ENCODE data around the gene EPHA2.
"Not testable (repeated sequence)": the region's sequence is repeated elsewhere in the genome, so short reads cannot be mapped to it uniquely, and the experiment has no call there.

The EPHA2 gene

DNA sequence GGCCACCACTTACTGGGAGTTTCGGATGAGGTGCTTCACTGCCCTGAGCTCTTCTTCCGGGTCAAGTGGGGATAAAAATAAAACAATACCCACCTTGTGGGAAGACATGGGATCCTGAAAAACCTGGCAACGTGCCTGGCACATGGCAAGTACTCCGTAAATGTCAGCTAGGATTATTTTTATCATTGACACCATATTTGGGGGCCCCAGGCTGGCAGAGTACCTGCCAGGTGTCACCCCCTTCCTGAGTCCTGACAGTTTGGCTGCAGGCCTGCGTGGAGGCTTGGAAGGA, 9.2 kb upstream of the EPHA2 start:
- Histone ChIP-seq H3K9ac (ENCODE audit: low read length) (no peak overlapping the region), H3K9me3 (ENCODE audit: control insufficient read depth, low read length) (no peaks in the 10 kb centered on the region), H3K27me3 (replicated peaks; ENCODE audit: control insufficient read depth, insufficient read depth, low read length) (no peaks in the 10 kb centered on the region), H3K4me1 (ENCODE audit: control insufficient read depth, insufficient read depth, low read length) (peaks cover 7% of the 10 kb centered on the region), H3K36me3 (ENCODE audit: control insufficient read depth, insufficient read depth, low read length, severe bottlenecking) (no peaks in the 10 kb centered on the region), H3K4me3 (ENCODE audit: low read length) (no peak overlapping the region)
- DNase-seq (ENCODE audit: low read depth) = no peak

DNA sequence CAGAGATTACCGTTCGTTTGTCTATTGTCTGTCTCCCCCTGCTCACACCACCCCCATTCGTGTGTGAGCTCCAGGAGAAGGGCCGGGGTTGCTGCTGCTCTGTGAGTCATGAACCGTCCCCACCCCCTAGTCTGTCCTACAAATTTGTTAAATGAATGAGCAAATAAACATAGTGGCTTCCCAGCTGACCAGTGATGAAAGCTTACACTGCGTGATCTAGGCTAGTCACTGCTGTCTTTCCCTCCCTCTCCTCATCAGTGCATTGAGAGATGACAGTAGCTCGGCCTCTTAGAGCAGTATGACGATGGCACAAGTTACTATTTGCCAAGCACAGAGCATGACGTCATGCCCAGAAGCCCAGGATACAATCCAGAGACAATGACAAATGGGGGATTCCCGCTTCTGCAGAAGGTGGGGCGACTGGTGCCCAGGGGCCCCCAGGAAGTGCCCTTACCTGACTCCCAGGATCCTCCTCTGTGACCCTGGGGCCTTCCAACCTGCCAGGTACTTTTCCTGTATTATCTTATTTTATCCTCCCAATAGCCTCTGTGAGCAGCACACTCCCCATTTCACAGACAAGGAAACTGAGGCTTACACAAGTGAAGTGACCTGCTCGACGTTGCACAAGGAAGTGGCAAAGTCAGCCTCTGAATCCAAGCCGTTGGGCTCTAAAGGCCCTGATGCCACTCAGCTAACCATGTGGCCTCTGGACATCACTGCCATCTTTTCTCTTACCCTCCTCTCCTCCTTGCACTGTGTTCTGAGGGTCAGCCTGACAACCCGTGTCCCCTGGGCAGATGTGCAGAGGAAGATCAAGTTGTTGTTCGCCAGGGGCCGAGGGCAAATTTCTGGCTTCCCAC, 8.6 kb upstream of the EPHA2 start:
- Histone ChIP-seq H3K27me3 (replicated peaks; ENCODE audit: control insufficient read depth, insufficient read depth, low read length) (no peaks in the 10 kb centered on the region), H3K4me3 (ENCODE audit: low read length) (no peak overlapping the region), H3K9ac (ENCODE audit: low read length) (no peak overlapping the region), H3K9me3 (ENCODE audit: control insufficient read depth, low read length) (no peaks in the 10 kb centered on the region), H3K36me3 (ENCODE audit: control insufficient read depth, insufficient read depth, low read length, severe bottlenecking) (no peaks in the 10 kb centered on the region), H3K4me1 (ENCODE audit: control insufficient read depth, insufficient read depth, low read length) (peaks cover 7% of the 10 kb centered on the region)
- DNase-seq (ENCODE audit: low read depth) = peak; percentile 94

DNA sequence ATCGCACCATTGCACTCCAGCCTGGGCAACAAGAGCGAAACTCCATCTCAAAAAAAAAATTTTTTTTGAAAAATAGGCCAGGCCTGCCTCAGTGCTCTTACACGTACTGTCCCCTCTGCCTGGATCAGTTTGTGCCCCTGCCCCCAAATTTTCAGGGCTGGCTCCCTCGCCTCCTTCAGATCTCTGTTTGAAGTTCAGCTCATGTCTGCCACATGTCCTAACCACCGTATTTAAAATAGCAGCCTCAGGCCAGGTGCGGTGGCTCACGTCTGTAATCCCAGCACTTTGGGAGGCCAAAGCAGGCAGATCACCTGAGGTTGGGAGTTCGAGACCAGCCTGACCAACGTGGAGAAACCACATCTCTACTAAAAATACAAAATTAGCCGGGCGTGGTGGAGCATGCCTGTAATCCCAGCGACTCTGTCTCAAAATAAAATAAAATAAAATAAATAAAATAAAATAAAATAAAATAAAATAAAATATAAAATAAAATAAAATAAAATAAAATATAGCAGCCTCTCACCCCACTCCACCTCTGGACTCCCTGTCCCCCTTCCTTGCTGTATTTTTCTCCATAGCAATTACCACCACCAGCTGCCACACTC, 7.8 kb upstream of the EPHA2 start:
- not testable (repeated sequence) for H3K9me3 ChIP-seq (ENCODE audit: control insufficient read depth, low read length); H3K27me3 ChIP-seq (replicated peaks; ENCODE audit: control insufficient read depth, insufficient read depth, low read length); H3K4me1 ChIP-seq (ENCODE audit: control insufficient read depth, insufficient read depth, low read length); H3K9ac ChIP-seq (ENCODE audit: low read length); DNase-seq (ENCODE audit: low read depth); H3K4me3 ChIP-seq (ENCODE audit: low read length); H3K36me3 ChIP-seq (ENCODE audit: control insufficient read depth, insufficient read depth, low read length, severe bottlenecking)

DNA sequence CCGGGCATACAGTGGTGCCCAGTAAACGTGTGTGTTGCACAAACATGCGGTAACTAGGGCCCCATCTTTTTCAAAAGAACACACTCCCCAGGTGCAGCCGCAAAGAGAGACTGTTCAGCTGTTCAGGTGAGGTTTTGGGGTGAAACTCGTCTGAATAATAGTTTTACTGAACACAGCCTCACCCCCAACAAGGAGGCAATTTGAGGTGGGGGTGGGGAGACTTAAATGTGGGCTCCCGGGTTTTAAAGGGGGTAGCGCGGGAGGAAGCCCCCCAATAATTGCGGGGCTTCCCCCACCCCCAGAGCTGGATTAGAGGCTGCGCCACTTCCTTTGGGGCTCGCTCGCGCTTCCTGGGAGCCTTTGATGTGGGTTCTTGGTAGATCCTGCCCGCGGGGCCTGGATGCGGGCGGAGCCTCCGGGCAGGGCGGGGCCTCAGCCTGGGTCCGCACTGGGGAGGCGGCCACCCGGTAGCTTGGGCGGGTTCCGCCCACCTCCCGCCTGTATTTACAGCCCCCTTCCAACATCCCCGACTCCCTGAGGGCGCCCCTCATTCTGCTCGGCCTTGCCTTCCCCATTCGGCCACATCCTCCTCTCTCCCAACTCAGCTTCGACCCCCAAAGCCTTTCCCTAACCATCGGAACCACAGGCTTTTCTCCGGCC, 6.4 kb upstream of the EPHA2 start:
- Histone ChIP-seq H3K9me3 (ENCODE audit: control insufficient read depth, low read length) (no peaks in the 10 kb centered on the region), H3K9ac (ENCODE audit: low read length) (no peak overlapping the region), H3K27me3 (replicated peaks; ENCODE audit: control insufficient read depth, insufficient read depth, low read length) (no peaks in the 10 kb centered on the region), H3K36me3 (ENCODE audit: control insufficient read depth, insufficient read depth, low read length, severe bottlenecking) (no peaks in the 10 kb centered on the region), H3K4me3 (ENCODE audit: low read length) (no peak overlapping the region), H3K4me1 (ENCODE audit: control insufficient read depth, insufficient read depth, low read length) (peaks cover 7% of the 10 kb centered on the region)
- DNase-seq (ENCODE audit: low read depth) = no peak

DNA sequence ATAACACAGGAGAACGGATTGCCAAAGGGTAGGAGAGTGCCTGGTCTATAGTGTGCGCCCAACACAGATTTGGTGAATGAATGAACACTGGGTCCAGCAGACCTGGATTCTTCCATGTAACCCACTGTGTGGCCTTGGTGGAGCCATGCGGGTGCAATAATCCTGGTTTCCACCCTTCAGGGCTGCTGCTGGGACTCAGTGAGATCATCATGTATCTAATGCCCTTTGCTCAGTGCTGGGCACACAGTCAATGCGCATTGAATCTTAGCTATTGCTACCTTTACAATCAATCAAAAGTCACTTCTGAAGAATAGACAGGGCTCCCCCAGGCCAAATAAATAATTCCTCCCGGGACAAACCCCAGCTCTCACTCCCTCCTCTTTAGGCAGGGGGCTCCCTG, 5.8 kb upstream of the EPHA2 start:
- H3K9me3 ChIP-seq (ENCODE audit: control insufficient read depth, low read length) = no peaks in the 10 kb centered on the region
- no peak for DNase-seq (ENCODE audit: low read depth)
- H3K27me3 ChIP-seq (replicated peaks; ENCODE audit: control insufficient read depth, insufficient read depth, low read length) = no peaks in the 10 kb centered on the region
- H3K4me1 ChIP-seq (ENCODE audit: control insufficient read depth, insufficient read depth, low read length) = peaks cover 7% of the 10 kb centered on the region
- no peak overlapping the region for H3K9ac ChIP-seq (ENCODE audit: low read length)
- H3K4me3 ChIP-seq (ENCODE audit: low read length) = no peak overlapping the region
- H3K36me3 ChIP-seq (ENCODE audit: control insufficient read depth, insufficient read depth, low read length, severe bottlenecking) = no peaks in the 10 kb centered on the region

DNA sequence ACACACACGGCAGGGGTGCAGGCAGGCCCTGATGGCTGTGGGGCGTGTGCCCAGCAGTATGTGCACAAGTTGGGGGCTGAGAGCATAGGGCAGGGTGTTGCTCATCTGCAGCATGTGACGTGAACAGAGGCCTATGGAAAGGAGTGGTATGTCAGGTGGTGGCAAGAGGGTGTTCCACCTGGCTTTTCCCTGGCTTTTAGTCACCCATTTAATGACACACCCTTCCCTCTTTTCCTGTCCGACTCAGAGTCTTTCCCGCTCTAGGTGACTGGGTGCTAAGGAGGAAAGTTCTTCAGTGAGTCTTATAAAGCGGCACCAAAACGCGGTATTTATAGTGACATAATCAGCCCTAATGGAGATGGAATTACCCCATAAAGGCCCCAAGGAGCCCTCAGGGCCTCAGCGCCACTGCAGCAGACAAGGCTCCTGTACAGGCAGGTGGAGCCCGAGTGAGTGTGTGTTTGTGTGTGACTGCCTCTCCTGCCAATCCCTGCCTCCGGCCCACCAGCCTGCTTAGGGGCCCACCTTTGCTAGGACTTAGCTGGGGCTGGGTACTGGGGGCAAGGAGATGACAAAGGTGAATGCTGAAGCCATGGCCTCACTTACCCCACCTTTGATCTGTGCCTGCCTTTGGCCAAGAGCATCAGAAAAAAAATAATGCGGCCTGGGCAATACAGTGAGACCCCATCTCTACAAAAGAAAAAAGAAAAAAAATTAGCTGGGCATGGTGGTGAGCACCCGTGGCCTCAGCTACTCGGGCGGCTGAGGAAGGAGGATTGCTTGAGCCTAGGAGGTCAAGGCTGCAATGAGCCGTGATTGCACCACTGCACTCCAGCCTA, 3.3 kb upstream of the EPHA2 start:
- DNase-seq (ENCODE audit: low read depth) = no peak
- Histone ChIP-seq H3K36me3 (ENCODE audit: control insufficient read depth, insufficient read depth, low read length, severe bottlenecking) (no peaks in the 10 kb centered on the region), H3K9ac (ENCODE audit: low read length) (no peak overlapping the region), H3K4me3 (ENCODE audit: low read length) (no peak overlapping the region), H3K27me3 (replicated peaks; ENCODE audit: control insufficient read depth, insufficient read depth, low read length) (no peaks in the 10 kb centered on the region), H3K4me1 (ENCODE audit: control insufficient read depth, insufficient read depth, low read length) (peaks cover 17% of the 10 kb centered on the region), H3K9me3 (ENCODE audit: control insufficient read depth, low read length) (no peaks in the 10 kb centered on the region)

DNA sequence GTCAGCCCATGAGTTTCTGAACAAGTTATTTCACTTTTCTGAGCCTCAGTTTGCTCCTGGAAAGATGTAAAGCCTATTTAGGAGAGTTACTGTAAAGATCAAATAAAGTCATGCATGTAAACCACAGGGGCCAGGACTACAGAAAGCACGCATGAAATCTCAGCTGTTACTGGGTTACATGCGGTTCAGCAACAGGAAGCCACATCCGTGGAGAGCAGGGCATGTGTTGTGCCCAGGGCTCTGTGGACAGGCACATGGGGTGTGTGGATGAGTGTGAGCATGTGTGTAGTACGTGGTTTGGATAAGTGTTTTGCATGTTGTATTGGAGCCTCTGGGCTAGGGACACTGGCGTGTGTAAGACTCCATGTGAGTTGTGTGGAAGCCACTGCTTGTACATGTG, 2.2 kb upstream of the EPHA2 start:
- Histone ChIP-seq H3K9ac (ENCODE audit: low read length) (no peak overlapping the region), H3K36me3 (ENCODE audit: control insufficient read depth, insufficient read depth, low read length, severe bottlenecking) (no peaks in the 10 kb centered on the region), H3K4me3 (ENCODE audit: low read length) (no peak overlapping the region), H3K9me3 (ENCODE audit: control insufficient read depth, low read length) (no peaks in the 10 kb centered on the region), H3K4me1 (ENCODE audit: control insufficient read depth, insufficient read depth, low read length) (peaks cover 22% of the 10 kb centered on the region), H3K27me3 (replicated peaks; ENCODE audit: control insufficient read depth, insufficient read depth, low read length) (no peaks in the 10 kb centered on the region)
- no peak for DNase-seq (ENCODE audit: low read depth)

DNA sequence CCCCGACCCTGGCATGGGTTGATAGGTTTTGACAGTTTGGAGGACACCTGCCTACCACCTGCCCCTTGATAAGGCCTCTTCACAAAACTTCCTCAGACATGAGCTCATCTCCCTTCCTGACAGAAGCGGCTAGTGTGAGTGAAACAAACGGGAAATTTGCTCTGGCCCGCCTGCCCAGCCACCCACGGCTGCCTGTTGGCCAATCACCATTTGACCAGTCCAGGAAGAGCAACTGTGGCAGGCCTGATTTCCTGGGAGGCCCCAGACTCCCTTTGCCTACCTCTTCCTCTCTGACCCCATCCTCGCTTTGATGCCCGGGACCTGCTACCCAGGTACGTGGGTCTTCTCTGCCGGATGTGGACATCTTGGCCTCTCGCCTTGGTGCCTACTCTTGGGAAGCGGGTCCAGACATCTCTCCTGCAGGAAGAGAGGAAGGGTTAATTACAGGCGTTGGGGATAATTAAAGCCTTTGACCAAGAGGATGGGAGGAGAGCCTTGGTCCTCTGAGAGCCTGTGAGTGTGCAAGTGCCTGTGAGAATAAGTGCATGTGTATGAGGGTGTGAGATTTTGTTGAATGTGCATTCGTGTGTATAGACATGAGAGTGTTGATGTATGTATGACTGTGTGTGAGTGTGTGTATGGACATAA, 1.1 kb upstream of the EPHA2 start:
- H3K4me1 ChIP-seq (ENCODE audit: control insufficient read depth, insufficient read depth, low read length) = peaks cover 25% of the 10 kb centered on the region
- H3K27me3 ChIP-seq (replicated peaks; ENCODE audit: control insufficient read depth, insufficient read depth, low read length) = no peaks in the 10 kb centered on the region
- H3K9ac ChIP-seq (ENCODE audit: low read length) = no peak overlapping the region
- no peak overlapping the region for H3K4me3 ChIP-seq (ENCODE audit: low read length)
- no peaks in the 10 kb centered on the region for H3K36me3 ChIP-seq (ENCODE audit: control insufficient read depth, insufficient read depth, low read length, severe bottlenecking)
- no peak for DNase-seq (ENCODE audit: low read depth)
- no peaks in the 10 kb centered on the region for H3K9me3 ChIP-seq (ENCODE audit: control insufficient read depth, low read length)

DNA sequence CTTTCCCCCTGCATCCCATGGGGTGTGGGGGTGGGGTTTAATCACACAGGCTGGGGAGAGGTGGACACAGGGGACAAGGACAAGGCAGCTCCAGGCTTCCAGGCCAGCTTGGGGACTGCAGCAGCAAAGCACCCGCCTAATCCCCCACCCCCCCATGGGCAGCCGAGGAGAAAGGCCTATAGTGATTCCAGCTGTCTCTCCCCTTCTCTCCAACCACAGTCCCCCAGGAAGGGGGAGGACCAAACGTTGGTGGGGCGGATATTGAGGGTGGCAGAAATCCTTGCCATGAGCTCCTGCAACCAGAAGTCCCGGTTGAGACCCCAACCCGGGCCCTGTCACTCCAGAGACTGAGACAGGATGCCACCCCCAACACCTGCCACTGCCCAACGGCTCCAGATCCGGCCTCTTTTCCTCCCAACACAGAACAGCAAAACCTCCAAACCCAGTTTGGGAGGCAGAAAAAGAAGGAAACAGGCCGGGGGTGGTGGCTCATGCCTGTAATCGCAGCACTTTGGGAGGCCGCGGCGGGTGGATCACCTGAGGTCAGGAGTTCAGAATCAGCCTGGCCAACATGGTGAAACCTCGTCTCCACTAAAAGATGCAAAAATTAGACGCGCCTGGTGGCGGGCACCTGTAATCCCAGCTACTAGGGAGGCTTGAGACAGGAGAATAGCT, 1.7 kb downstream of the EPHA2 start:
- peaks cover 32% of the 10 kb centered on the region for H3K4me1 ChIP-seq (ENCODE audit: control insufficient read depth, insufficient read depth, low read length)

DNA sequence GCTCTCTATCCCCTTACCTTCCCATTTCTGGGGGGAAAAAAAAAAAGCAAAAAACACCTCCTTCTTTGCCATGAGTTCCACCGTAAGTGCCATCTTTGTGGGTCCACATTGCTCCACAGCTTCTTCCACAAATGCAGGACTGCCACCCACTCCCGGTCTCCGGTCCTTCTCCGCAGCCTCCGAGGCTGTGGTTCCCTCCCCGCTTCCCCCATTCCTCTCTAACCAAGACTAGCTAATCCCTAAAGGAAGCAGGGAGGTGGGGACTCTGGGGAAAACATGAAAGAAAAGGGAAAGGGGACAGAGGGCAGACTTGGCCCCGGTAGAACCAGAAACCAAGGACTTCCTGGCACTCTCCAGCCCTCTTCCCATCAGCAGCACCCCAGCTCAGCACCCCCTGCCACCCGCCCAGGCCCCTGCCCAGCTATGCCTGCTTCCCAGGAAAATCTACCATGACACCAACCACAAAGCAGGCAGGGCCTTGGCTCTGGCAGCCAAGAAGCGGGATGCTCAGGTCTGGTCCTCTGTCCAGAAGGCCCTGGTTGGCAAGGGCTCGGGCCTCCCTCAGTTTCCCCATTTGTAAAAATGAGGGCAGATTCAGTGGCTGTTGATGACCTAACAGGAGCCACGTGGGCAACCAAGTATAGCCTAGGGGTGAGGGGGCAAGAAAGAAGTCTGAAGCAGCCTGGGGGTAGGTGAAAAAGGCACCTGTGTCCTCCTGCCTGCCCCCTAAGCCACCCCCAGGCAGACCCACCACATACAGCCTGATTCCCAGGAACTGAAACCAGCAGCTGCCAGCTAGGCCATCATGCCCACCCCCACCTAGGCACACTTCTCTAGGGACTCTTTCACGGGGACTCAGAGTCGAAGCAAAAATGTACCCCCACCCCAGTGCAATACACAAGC, 2.5 kb downstream of the EPHA2 start:
- Histone ChIP-seq H3K4me3 (ENCODE audit: low read length) (no peak overlapping the region), H3K9me3 (ENCODE audit: control insufficient read depth, low read length) (no peaks in the 10 kb centered on the region), H3K4me1 (ENCODE audit: control insufficient read depth, insufficient read depth, low read length) (peaks cover 32% of the 10 kb centered on the region)

More for the DNA sequence above, 1.7 kb downstream of the EPHA2 start:
- peak; percentile 28 for DNase-seq (ENCODE audit: low read depth)
- Histone ChIP-seq H3K36me3 (ENCODE audit: control insufficient read depth, insufficient read depth, low read length, severe bottlenecking) (no peaks in the 10 kb centered on the region), H3K9ac (ENCODE audit: low read length) (peak overlapping the region; percentile 29), H3K9me3 (ENCODE audit: control insufficient read depth, low read length) (no peaks in the 10 kb centered on the region), H3K4me3 (ENCODE audit: low read length) (peak overlapping the region; percentile 77), H3K27me3 (replicated peaks; ENCODE audit: control insufficient read depth, insufficient read depth, low read length) (no peaks in the 10 kb centered on the region)

More for the DNA sequence above, 2.5 kb downstream of the EPHA2 start:
- Histone ChIP-seq H3K27me3 (replicated peaks; ENCODE audit: control insufficient read depth, insufficient read depth, low read length) (no peaks in the 10 kb centered on the region), H3K9ac (ENCODE audit: low read length) (no peak overlapping the region), H3K36me3 (ENCODE audit: control insufficient read depth, insufficient read depth, low read length, severe bottlenecking) (no peaks in the 10 kb centered on the region)
- DNase-seq (ENCODE audit: low read depth) = peak; percentile 54
